GM18951 (cell line): ENCODE measurements around the gene SNCA.

Experiments used
- POLR2A ChIP-seq: IDR thresholded peaks from 4 replicates; pipeline ENCODE4 v1.6.1; 2011; ENCODE audit warnings: mild to moderate bottlenecking; ENCODE audit not compliant: insufficient read length, insufficient read depth; ENCODE audit errors: extremely low read depth
- in situ Hi-C: fragments of 300-500 bp; cut with MboI; formaldehyde crosslinking; loops from one replicate; pipeline ENCODE4 v1.12.0; 2022; ENCODE audit warnings: low sequenced_read_pairs, mixed read lengths, inconsistent platforms; ENCODE audit not compliant: unreplicated experiment

SNCA gene

GRCh38 chr4:89836897-89837384, at the start of gene SNCA:
TSS of gene SNCA (minus strand) at chr4:89837161. CDS start at chr4:89835667, 1,494 bp downstream.
- in situ Hi-C loops: no loop called here
- no peak for TF ChIP-seq POLR2A

GRCh38 chr4:89879215-89879614, 42.3 kb upstream of the SNCA start:
- in situ Hi-C loops: no loop called here
- no peak for TF ChIP-seq POLR2A

GRCh38 chr4:89878611-89879010, 41.6 kb upstream of the SNCA start:
- in situ Hi-C loops: no loop called here
- TF ChIP-seq POLR2A: no peak

- in situ Hi-C loops: no loop called here
- TF ChIP-seq POLR2A: no peak
Measured at GRCh38 chr4:89876548-89876947, 39.6 kb upstream of the SNCA start.

GRCh38 chr4:89871211-89871610, 34.2 kb upstream of the SNCA start:
- in situ Hi-C loops: no loop called here
- TF ChIP-seq POLR2A: no peak

GRCh38 chr4:89868999-89869589, 32.1 kb upstream of the SNCA start:
- in situ Hi-C loops: no loop called here
- no peak for TF ChIP-seq POLR2A

GRCh38 chr4:89868276-89868675, 31.3 kb upstream of the SNCA start:
- TF ChIP-seq POLR2A: no peak
- in situ Hi-C loops: no loop called here

GRCh38 chr4:89863533-89863932, 26.6 kb upstream of the SNCA start:
- TF ChIP-seq POLR2A: no peak
- in situ Hi-C loops: no loop called here

GRCh38 chr4:89860971-89861370, 24.0 kb upstream of the SNCA start:
- no peak for TF ChIP-seq POLR2A
- in situ Hi-C loops: no loop called here

GRCh38 chr4:89855236-89855635, 18.3 kb upstream of the SNCA start:
- in situ Hi-C loops: no loop called here
- TF ChIP-seq POLR2A: no peak

- no peak for TF ChIP-seq POLR2A
- in situ Hi-C loops: no loop called here
Measured at GRCh38 chr4:89847571-89848325, 10.8 kb upstream of the SNCA start.

- TF ChIP-seq POLR2A: no peak
- in situ Hi-C loops: no loop called here
Measured at GRCh38 chr4:89839558-89839957, 2.6 kb upstream of the SNCA start.

- in situ Hi-C loops: no loop called here
- TF ChIP-seq POLR2A: no peak
Measured at GRCh38 chr4:89837993-89838390, 1.0 kb upstream of the SNCA start.

- in situ Hi-C loops: no loop called here
- no peak for TF ChIP-seq POLR2A
Measured at GRCh38 chr4:89837385-89837992, 528 bp upstream of the SNCA start.
